Ascending aorta (tissue), 2 donors: ENCODE measurements around the gene ERC1. TPM values are rescaled to one million over a fixed set of nuclear protein-coding genes. Genes with fewer than 3 reads are reported as not detected.

Source experiments
- DNase-seq, 2 donors: peaks; one replicate each; pipeline ENCODE4 v3.0.0-alpha.2; 2019; ENCODE audit warnings: low spot score in 2 of 2
- H3K27ac ChIP-seq, 2 donors: fragments of 200-600 bp; sonication (generic); one replicate each; pipeline ENCODE4 v1.5.1; 2016 to 2017; ENCODE audit warnings: mild to moderate bottlenecking in 1 of 2
- H3K27me3 ChIP-seq: fragments of 200-600 bp; sonication (generic); one replicate; pipeline ENCODE4 v1.5.1; 2017
- H3K36me3 ChIP-seq, 2 donors: fragments of 200-600 bp; sonication (generic); one replicate each; pipeline ENCODE4 v1.5.1; 2016
- H3K4me1 ChIP-seq, 2 donors: fragments of 200-600 bp; sonication (generic); one replicate each; pipeline ENCODE4 v1.5.1; 2016 to 2017; ENCODE audit warnings: mild to moderate bottlenecking in 1 of 2
- H3K4me3 ChIP-seq, 2 donors: fragments of 200-600 bp; sonication (generic); one replicate each; pipeline ENCODE4 v1.5.1; 2016 to 2017; ENCODE audit warnings: mild to moderate bottlenecking in 1 of 2
- H3K9me3 ChIP-seq, 2 donors: fragments of 200-600 bp; sonication (generic); one replicate each; pipeline ENCODE4 v1.5.1; 2016
- intact Hi-C: fragments of 100-400 bp; cut with DNase I; formaldehyde crosslinking; loops from one replicate; pipeline ENCODE4 v1.15.1; 2023
- total RNA-seq: library from RNA; depleted of rRNA; stranded (reverse); fragments of >200 nt; gene quantifications from one replicate; pipeline ENCODE4 v1.1.0, GENCODE V29; 2016
- TF ChIP-seq, protein P1 (sequence below), 3 experiments: fragments of 200-600 bp in 2 of 3; fragments of 450-650 bp in 1 of 3; sonication (generic) in 2 of 3; IDR thresholded peaks; one replicate each; pipeline ENCODE4 v1.5.1; 2016 to 2019; ENCODE audit warnings: antibody characterized with exemption in 3 of 3, mild to moderate bottlenecking in 1 of 3, moderate library complexity in 1 of 3

ERC1 gene
- total RNA-seq, 1 donor from 2014 or later, result 41.4 TPM

DNA sequence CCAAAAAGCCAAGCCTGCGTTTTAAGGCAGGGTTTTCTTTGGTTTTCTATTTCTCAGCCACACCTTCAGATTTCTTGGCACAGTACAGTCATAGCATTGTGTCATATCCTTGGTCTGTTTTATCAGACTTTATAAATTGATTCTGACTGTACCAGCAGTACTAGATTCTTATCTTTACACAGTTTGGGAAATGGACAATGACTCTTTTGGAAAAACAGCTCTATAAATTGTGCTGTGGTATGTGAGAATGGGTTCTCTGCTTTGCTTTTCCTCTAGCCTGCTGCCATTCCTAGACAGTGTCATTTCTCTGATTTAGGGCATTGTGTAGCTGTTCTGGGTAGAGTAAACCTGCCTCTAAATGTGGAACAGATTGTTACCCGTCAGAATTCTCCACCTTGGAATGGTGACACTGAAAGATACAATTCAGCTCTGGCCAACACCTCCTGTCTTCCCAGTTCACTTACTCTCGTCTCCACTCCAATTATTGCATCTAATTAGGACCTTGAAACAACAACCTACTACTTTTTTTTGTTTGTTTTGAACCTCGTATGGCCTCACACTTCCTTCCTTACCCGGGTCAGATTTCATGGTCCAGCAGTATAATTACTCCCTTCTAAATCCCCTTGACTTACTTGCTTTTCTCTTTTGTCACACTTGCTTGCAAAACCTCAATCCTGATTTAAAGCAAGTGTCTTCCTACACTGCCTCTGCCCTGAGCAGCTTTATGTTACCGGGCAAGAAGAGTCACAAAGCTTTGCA, 226.3 kb downstream of the ERC1 start:
- H3K4me3 ChIP-seq, result peak overlapping the region in 1 of 2 donors; percentile 3
- DNase-seq, result no peak
- no peaks in the 10 kb centered on the region for H3K36me3 ChIP-seq
- intact Hi-C loops, result no loop called here
- TF ChIP-seq, protein P1, sequence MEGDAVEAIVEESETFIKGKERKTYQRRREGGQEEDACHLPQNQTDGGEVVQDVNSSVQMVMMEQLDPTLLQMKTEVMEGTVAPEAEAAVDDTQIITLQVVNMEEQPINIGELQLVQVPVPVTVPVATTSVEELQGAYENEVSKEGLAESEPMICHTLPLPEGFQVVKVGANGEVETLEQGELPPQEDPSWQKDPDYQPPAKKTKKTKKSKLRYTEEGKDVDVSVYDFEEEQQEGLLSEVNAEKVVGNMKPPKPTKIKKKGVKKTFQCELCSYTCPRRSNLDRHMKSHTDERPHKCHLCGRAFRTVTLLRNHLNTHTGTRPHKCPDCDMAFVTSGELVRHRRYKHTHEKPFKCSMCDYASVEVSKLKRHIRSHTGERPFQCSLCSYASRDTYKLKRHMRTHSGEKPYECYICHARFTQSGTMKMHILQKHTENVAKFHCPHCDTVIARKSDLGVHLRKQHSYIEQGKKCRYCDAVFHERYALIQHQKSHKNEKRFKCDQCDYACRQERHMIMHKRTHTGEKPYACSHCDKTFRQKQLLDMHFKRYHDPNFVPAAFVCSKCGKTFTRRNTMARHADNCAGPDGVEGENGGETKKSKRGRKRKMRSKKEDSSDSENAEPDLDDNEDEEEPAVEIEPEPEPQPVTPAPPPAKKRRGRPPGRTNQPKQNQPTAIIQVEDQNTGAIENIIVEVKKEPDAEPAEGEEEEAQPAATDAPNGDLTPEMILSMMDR (IDR thresholded peaks at IDR 0.05), result no peak
- no peaks in the 10 kb centered on the region for H3K27me3 ChIP-seq
- peak overlapping the region; percentile 60 to 64 for H3K27ac ChIP-seq
- peaks cover 0 to 10% of the 10 kb centered on the region in 2 donors for H3K4me1 ChIP-seq
- no peaks in the 10 kb centered on the region for H3K9me3 ChIP-seq

- no peak overlapping the region for H3K27ac ChIP-seq
These were observed 227.3 kb downstream of the ERC1 start for GRCh38 chr12:1218369-1218768.

GRCh38 chr12:1220127-1221092, 229.4 kb downstream of the ERC1 start:
- TF ChIP-seq, protein P1 (IDR thresholded peaks at IDR 0.05), result no peak
- no peak overlapping the region for H3K27ac ChIP-seq

More at GRCh38 chr12:1218369-1218768, 227.3 kb downstream of the ERC1 start:
- H3K4me1 ChIP-seq, result peaks cover 0 to 10% of the 10 kb centered on the region in 2 donors
- TF ChIP-seq, protein P1 (IDR thresholded peaks at IDR 0.05), result no peak
- intact Hi-C loops, result no loop called here
- H3K4me3 ChIP-seq, result no peak overlapping the region
- no peaks in the 10 kb centered on the region for H3K9me3 ChIP-seq
- DNase-seq, result no peak
- H3K36me3 ChIP-seq, result no peaks in the 10 kb centered on the region
- H3K27me3 ChIP-seq, result no peaks in the 10 kb centered on the region

DNA sequence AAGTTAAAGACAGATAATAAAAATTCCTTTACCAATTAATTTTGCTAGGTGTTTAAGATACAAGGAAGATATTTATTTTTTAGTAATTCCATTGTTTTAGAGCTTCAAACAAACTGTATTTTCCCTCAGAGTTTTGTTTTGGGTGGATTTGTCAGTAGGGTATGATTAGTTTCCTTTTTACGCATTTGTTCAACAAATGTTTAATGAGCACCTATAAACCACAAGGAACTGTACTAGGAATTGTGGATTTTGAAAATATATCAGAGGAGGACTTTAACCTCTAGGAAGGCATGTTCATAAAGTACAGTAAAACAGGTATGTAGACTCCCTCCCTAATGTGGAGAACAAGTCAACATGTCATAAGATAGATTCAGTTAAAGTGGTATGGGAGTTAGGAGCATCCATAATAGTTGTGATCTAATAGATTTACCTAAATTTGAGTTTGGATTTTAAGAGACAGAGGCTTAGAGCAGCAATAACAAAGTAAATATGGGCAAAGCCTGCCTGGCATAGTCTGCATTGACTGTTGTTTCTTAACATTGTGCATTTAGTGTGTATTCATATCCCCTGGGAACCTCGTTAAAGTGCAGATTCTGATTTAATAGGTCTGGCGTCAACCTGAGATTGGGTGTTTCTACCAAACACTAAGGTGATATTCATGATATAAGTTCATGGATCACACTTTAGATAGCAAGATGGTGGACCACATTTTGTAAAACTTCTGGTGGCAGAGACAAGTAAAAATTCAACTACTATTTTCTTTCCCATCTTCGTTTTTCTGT, 232.0 kb downstream of the ERC1 start:
- intact Hi-C loops, result no loop called here
- H3K36me3 ChIP-seq, result no peaks in the 10 kb centered on the region
- no peaks in the 10 kb centered on the region for H3K4me1 ChIP-seq
- TF ChIP-seq, protein P1 (IDR thresholded peaks at IDR 0.05), result no peak
- no peak for DNase-seq
- H3K27me3 ChIP-seq, result no peaks in the 10 kb centered on the region
- H3K9me3 ChIP-seq, result no peaks in the 10 kb centered on the region
- H3K27ac ChIP-seq, result no peak overlapping the region
- no peak overlapping the region for H3K4me3 ChIP-seq

More at GRCh38 chr12:1220127-1221092, 229.4 kb downstream of the ERC1 start:
- Histone ChIP-seq H3K4me1 (peaks cover 0 to 10% of the 10 kb centered on the region in 2 donors), H3K27me3 (no peaks in the 10 kb centered on the region), H3K9me3 (no peaks in the 10 kb centered on the region), H3K4me3 (no peak overlapping the region), H3K36me3 (no peaks in the 10 kb centered on the region)
- intact Hi-C loops, result no loop called here
- no peak for DNase-seq

DNA sequence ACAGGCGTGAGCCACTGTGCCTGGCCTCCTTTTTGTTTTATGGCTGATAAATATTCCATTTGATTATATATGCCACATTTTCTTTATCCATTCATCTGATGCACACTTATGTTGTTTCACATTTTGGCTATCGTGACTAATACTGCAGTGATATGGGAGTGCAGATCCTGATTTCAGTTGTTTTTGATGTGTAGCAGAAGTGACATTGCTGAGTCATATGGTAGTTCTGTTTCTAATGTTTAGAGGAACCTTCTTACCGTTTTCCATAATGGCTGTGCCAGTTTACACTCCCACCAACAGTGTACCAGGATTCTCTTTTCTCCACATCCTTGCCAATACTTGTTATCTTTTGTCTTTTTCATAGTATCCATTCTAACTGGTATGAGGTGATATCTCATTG, 235.9 kb downstream of the ERC1 start:
- TF ChIP-seq, protein P1 (IDR thresholded peaks at IDR 0.05), result no peak
- Histone ChIP-seq H3K9me3 (no peaks in the 10 kb centered on the region), H3K27me3 (no peaks in the 10 kb centered on the region), H3K4me3 (no peak overlapping the region), H3K27ac (no peak overlapping the region), H3K36me3 (no peaks in the 10 kb centered on the region), H3K4me1 (no peaks in the 10 kb centered on the region)
- intact Hi-C loops, result no loop called here
- DNase-seq, result no peak
